HCEC 1CT (cell line): ENCODE measurements around the gene NPFFR2.
"Not testable (repeated sequence)": the region's sequence is repeated elsewhere in the genome, so short reads cannot be mapped to it uniquely, and the experiment has no call there.

ENCODE experiments used
- DNase-seq: peaks from one replicate; pipeline ENCODE4 v3.0.0-alpha.2; 2017

The NPFFR2 gene

GRCh38 chr4:72031868-72032608 is at the start of gene NPFFR2:
Gene NPFFR2 (plus strand): TSS chr4:72032000. CDS start chr4:72128592, 96,592 bp downstream.
- DNase-seq, result peak; percentile 37

- peak; percentile 22 for DNase-seq
Measured at GRCh38 chr4:71992571-71993312, 39.1 kb upstream of the NPFFR2 start.

- DNase-seq, result no peak
Measured at GRCh38 chr4:71994559-71994958, 37.2 kb upstream of the NPFFR2 start.

- DNase-seq, result no peak
Measured at GRCh38 chr4:71995297-71995696, 36.5 kb upstream of the NPFFR2 start.

DNA sequence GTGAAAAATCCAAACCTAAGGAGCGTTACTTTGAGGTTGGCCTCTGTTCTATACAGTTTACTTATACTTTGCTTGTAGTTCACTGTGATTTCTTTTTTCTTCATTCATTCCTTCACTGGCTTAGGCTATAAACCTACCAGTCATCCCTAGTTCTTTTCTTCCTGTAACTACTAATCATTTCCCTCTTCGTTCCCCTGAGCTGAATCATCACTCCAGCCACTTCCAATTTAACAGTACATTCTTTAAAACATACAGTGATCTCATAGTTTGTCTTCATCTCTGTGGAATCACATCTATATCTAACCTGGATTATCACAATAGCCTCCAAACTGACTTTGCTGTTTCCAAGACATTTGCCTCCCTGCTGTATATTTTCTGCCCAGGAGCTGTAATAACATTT is 25.2 kb upstream of the NPFFR2 start:
- DNase-seq, result peak; percentile 63

DNA sequence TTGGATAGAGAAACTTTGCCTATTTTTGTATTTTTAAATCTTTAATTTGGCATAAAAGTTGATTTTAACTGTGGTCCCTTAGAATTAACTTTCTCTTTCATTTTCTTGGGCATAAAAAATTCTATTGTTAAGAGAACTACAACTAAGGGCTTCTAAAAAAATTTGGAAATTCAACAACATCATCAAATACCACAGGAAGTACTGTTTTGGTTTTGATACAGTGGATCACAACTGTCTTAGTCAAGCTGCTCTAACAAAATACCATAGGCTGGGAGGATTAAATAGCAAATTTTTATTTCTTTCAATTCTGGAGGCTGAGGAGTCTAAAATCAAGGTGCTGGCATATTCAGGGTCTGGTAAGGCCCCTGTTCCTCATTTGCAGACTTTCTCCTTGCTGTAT is 19.9 kb upstream of the NPFFR2 start:
- DNase-seq, result no peak

DNA sequence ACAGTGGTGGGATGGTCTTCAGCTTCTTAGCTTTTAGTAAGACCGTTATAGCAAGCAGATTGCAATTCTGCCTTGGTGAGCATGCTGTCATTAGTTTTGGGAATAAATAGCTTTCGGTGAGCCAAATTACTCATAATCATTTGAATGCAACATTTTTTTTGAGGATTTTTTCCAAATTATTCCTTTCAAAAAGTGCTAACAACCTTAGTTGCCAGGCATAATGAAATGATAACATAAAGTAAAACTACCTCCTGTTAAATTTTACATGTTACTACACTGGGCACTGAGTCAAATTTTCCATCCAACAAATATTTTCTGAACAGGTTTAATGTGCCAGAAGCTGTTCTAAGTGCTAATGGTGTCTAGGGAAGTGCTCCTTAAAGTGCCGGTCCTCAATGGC is 15.8 kb upstream of the NPFFR2 start:
- no peak for DNase-seq

DNA sequence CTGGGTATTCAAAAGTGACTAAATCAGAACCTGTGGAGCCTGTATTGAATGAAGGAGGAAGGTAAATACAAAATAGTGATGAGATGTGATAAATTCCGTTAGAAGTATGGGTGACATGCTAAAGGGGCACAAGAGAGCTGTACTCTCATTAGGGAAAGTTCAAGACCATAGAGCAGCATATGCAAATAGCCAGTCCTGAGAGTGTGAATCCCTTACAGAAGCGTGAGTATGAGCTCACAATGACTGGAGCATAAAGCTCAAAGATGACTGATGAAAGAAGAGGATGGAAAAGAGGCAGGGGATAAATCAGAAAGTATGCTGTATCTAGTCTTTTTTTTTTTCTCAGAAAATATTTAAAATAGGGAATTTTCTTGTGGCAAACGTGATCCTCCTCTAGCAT is 12.1 kb upstream of the NPFFR2 start:
- DNase-seq, result no peak

- DNase-seq, result no peak
Measured at GRCh38 chr4:72022553-72022952, 9.2 kb upstream of the NPFFR2 start.

GRCh38 chr4:72055566-72055965 is 23.8 kb downstream of the NPFFR2 start:
- no peak for DNase-seq

DNA sequence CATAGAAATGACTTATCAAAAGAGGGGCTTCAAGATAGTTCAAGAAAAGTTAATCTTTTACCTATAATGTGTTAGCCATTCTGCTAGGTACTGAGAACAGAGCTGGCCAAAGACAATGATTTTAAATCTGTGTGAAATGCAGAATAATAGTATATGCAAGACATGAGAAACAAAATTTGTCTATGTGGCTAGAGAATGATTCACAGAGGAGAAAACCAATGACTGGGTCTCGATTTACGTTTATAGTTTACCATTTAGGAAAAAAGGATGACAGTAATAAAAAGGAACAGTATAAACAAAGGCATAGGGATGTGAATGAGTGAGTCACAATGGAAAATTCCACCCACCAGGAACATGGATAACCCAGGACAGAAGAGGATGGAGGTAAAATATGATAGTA is 31.9 kb downstream of the NPFFR2 start:
- peak; percentile 10 for DNase-seq

- no peak for DNase-seq
Measured at GRCh38 chr4:72067051-72067450, 35.3 kb downstream of the NPFFR2 start.

- DNase-seq, result no peak
Measured at GRCh38 chr4:72073816-72074215, 42.0 kb downstream of the NPFFR2 start.

- peak; percentile 73 for DNase-seq
Measured at GRCh38 chr4:72076562-72076961, 44.8 kb downstream of the NPFFR2 start.

DNA sequence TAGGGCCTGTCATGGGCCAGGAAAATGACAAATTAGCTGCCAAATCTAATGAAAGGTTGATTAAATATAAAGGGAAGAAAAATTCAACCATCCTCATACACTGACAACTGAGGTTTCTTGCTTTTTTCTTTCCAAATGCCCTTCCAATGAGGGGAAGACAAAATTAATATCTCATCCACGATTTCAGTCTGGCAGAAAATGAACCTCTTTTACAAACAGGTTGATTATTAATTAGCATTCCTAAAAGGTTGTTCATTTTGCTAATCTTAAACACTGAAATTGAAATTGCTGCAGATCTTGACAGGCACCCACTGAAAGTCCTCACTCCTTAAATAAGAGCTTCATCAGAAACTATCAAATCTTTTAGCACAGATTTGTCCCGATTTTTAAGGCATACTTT is 45.5 kb downstream of the NPFFR2 start:
- DNase-seq, result no peak

GRCh38 chr4:72084587-72085011 is 52.8 kb downstream of the NPFFR2 start:
- peak; percentile 16 for DNase-seq

DNA sequence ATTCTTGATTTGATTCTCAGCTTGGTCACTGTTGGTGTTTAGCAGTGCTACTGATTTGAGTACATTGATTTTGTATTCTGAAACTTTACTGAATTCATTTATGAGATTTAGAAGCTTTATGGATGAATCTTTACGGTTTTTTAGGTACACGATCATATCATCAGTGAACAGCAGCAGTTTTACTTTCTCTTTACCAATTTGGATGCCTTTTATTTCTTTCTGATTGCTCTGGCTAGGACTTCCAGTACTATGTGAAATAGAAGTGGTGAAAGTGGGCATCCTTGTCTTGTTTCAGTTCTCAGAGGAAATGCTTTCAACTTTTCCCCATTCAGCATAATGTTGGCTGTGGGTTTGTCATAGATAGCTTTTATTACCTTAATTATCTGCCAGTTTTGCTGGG is 58.8 kb downstream of the NPFFR2 start:
- not testable (repeated sequence) for DNase-seq

GRCh38 chr4:72094059-72094797 is 62.4 kb downstream of the NPFFR2 start:
- DNase-seq, result no peak

GRCh38 chr4:72107456-72107855 is 75.7 kb downstream of the NPFFR2 start:
- DNase-seq, result no peak

DNA sequence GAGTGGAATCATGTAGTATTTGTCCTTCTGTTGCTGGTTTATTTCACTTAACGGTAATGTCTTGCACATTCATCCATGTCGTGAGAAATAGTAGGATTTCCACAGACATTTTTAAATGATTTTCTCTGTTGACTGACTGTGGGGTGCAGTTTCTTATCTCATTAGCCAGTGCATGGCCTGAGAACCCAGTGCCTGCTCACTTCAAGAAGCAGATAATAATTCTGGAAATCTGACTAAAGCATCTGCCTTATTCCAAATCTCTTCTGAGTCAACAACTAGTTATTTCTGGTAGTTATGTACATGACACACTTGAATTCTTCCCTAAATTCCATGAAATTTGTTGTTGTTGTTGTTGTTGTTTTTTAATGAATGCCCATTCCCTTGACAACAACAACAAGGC is 77.6 kb downstream of the NPFFR2 start:
- no peak for DNase-seq

- no peak for DNase-seq
Measured at GRCh38 chr4:72109959-72110497, 78.2 kb downstream of the NPFFR2 start.

- DNase-seq, result peak; percentile 37
Measured at GRCh38 chr4:72110886-72111285, 79.1 kb downstream of the NPFFR2 start.

DNA sequence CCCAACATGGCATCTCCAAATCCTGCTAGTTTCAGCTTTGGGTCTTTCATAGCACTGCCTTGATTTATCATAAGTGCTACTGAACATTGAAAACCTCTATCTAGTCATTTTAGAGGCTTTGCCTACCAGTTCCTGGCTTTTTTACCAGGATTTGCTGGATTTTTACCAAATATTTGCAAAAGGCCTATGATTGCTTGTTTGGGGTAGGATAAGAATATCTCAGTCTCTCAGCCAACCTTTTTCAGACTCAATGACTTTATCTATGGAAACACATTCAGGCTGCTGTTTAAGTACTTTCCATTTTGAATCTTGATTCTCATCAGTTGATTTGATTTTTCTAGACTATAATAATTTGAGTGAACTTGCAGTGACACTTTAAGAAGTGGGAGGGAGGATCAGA is 80.1 kb downstream of the NPFFR2 start:
- DNase-seq, result no peak
